Gastroesophageal sphincter (tissue), 4 donors: ENCODE measurements around the gene SLC10A3. TPM values are rescaled to one million over a fixed set of nuclear protein-coding genes. Genes with fewer than 3 reads are reported as not detected.
A peak's percentile ranks its signal among the peaks of the same experiment; 100 is the strongest.

ENCODE experiments used
- ATAC-seq: fragments of 150-250 bp; one replicate; pipeline ENCODE4 v1.9.1; 2016; ENCODE audit warnings: mild to moderate bottlenecking, moderate library complexity
- H3K27ac ChIP-seq, 4 donors: fragments of 200-600 bp; sonication (generic) in 3 of 4; 1 replicate in 3 of 4; 2 replicates in 1 of 4; pipeline ENCODE4 v1.5.1; 2016 to 2019
- H3K27me3 ChIP-seq: fragments of 200-600 bp; sonication (generic); one replicate; pipeline ENCODE4 v1.5.1; 2019
- H3K36me3 ChIP-seq, 2 donors: fragments of 200-600 bp; sonication (generic); one replicate each; pipeline ENCODE4 v1.5.1; 2019; ENCODE audit warnings: control low read depth in 1 of 2
- H3K4me1 ChIP-seq, 3 donors: fragments of 200-600 bp; sonication (generic); 1 replicate in 2 of 3; 2 replicates in 1 of 3; pipeline ENCODE4 v1.5.1; 2016 to 2019; ENCODE audit warnings: control low read depth in 2 of 3
- H3K4me3 ChIP-seq, 2 donors: fragments of 200-600 bp; sonication (generic); one replicate each; pipeline ENCODE4 v1.5.1; 2019; ENCODE audit warnings: mild to moderate bottlenecking in 1 of 2, moderate library complexity in 1 of 2
- H3K9me3 ChIP-seq, 3 donors: fragments of 200-600 bp; sonication (generic); one replicate each; pipeline ENCODE4 v1.5.1; 2017 to 2019; ENCODE audit warnings: control low read depth in 2 of 3
- CTCF ChIP-seq, 4 experiments: fragments of 200-600 bp in 2 of 4; fragments of 450-650 bp in 2 of 4; sonication (generic) in 1 of 4; IDR thresholded peaks; one replicate each; pipeline ENCODE4 v1.5.1; 2017 to 2019; ENCODE audit warnings: antibody characterized with exemption in 4 of 4, mild to moderate bottlenecking in 2 of 4, moderate library complexity in 2 of 4
- EP300 ChIP-seq: sonication (generic); formaldehyde crosslinking; IDR thresholded peaks from one replicate; pipeline ENCODE4 v1.6.1; 2017; ENCODE audit warnings: antibody characterized with exemption, mild to moderate bottlenecking
- POLR2A ChIP-seq, 2 donors: fragments of 450-650 bp; IDR thresholded peaks; one replicate each; pipeline ENCODE4 v1.6.1; 2017; ENCODE audit warnings: antibody characterized with exemption in 2 of 2, mild to moderate bottlenecking in 2 of 2, moderate library complexity in 1 of 2
- POLR2AphosphoS5 ChIP-seq: sonication (generic); formaldehyde crosslinking; IDR thresholded peaks from one replicate; pipeline ENCODE4 v1.6.1; 2017; ENCODE audit warnings: antibody characterized with exemption
- WGBS, 2 donors: methylation state at CpG; one replicate each; pipeline ENCODE4 v1.1.5; 2018; ENCODE audit warnings: low coverage in 1 of 2; 5-methylcytosine and 5-hydroxymethylcytosine counted together
- total RNA-seq, 4 donors: library from RNA; depleted of rRNA; stranded (reverse); fragments of >200 nt; gene quantifications; one replicate each; pipeline ENCODE4 v1.1.0, GENCODE V29; 2016

SLC10A3 gene
- total RNA-seq, 4 donors from 2014 or later: 21.7 to 40.0 (median 31.8) TPM

GRCh38 chrX:154525606-154526490 lies 35.4 kb upstream of the SLC10A3 start:
- Histone ChIP-seq H3K4me3 (no peak overlapping the region), H3K27ac (peak overlapping the region in 2 of 4 donors; percentile 77 to 83), H3K9me3 (no peaks in the 10 kb centered on the region), H3K27me3 (no peaks in the 10 kb centered on the region), H3K4me1 (peaks cover 0 to 12% (median 0%) of the 10 kb centered on the region in 3 donors), H3K36me3 (no peaks in the 10 kb centered on the region)
- no peak for ATAC-seq
- 86 to 87% methylated on average over 4 to 6 of the region's 14 CpGs for WGBS, 2 donors
- TF ChIP-seq POLR2A (IDR thresholded peaks at IDR 0.05): no peak
- TF ChIP-seq POLR2AphosphoS5: no peak
- TF ChIP-seq EP300: no peak
- TF ChIP-seq CTCF (IDR thresholded peaks at IDR 0.05): no peak

- 88% methylated on average over 8 of the region's 8 CpGs; no CpG with 5 or more reads in 1 of the 2 donors for WGBS, 2 donors
- ATAC-seq: no peak
- no peak overlapping the region for H3K27ac ChIP-seq
- H3K4me1 ChIP-seq: peaks cover 5 to 27% (median 11%) of the 10 kb centered on the region in 3 donors
- H3K27me3 ChIP-seq: no peaks in the 10 kb centered on the region
- no peaks in the 10 kb centered on the region for H3K9me3 ChIP-seq
- TF ChIP-seq EP300 (no peak), POLR2AphosphoS5 (no peak), POLR2A (IDR thresholded peaks at IDR 0.05) (no peak), CTCF (IDR thresholded peaks at IDR 0.05) (no peak)
- no peaks in the 10 kb centered on the region for H3K36me3 ChIP-seq
- H3K4me3 ChIP-seq: no peak overlapping the region
Observed at GRCh38 chrX:154519389-154519788, 29.0 kb upstream of the SLC10A3 start.

GRCh38 chrX:154517101-154517781 lies 26.8 kb upstream of the SLC10A3 start:
- Histone ChIP-seq H3K9me3 (no peaks in the 10 kb centered on the region), H3K27ac (peak overlapping the region; percentile 89 to 97 (median 94)), H3K4me3 (peak overlapping the region; percentile 21 to 70), H3K4me1 (peaks cover 5 to 35% (median 11%) of the 10 kb centered on the region in 3 donors), H3K27me3 (no peaks in the 10 kb centered on the region), H3K36me3 (no peaks in the 10 kb centered on the region)
- WGBS, 2 donors: 13% methylated on average over 4 of the region's 25 CpGs; no CpG with 5 or more reads in 1 of the 2 donors
- no peak for ATAC-seq
- TF ChIP-seq POLR2AphosphoS5: no peak
- no peak for TF ChIP-seq EP300
- TF ChIP-seq POLR2A (IDR thresholded peaks at IDR 0.05): no peak
- TF ChIP-seq CTCF (IDR thresholded peaks at IDR 0.05): no peak

GRCh38 chrX:154516656-154517100 lies 26.2 kb upstream of the SLC10A3 start:
- 15% methylated on average over 5 of the region's 19 CpGs; no CpG with 5 or more reads in 1 of the 2 donors for WGBS, 2 donors
- H3K4me1 ChIP-seq: peaks cover 5 to 35% (median 11%) of the 10 kb centered on the region in 3 donors
- no peak for TF ChIP-seq CTCF (IDR thresholded peaks at IDR 0.05)
- no peak for TF ChIP-seq POLR2A (IDR thresholded peaks at IDR 0.05)
- TF ChIP-seq POLR2AphosphoS5: no peak
- TF ChIP-seq EP300: no peak
- H3K27me3 ChIP-seq: no peaks in the 10 kb centered on the region
- peak overlapping the region; percentile 89 to 97 (median 94) for H3K27ac ChIP-seq
- peak; percentile 70 for ATAC-seq
- H3K4me3 ChIP-seq: peak overlapping the region; percentile 24 to 70
- no peaks in the 10 kb centered on the region for H3K9me3 ChIP-seq
- H3K36me3 ChIP-seq: peaks cover 0 to 2% of the 10 kb centered on the region in 2 donors
